Trophoblast cell (in vitro differentiated cells and primary cell): ENCODE results near the gene RNU1-3.
"Not testable (repeated sequence)": the region's sequence is repeated elsewhere in the genome, so short reads cannot be mapped to it uniquely, and the experiment has no call there.

ENCODE experiments used
- DNase-seq, 2 donors: peaks; one replicate each; pipeline ENCODE4 v3.0.0-alpha.2; 2016
- H2AFZ ChIP-seq: 2 replicates; pipeline ENCODE4 v1.6.1; 2013; ENCODE audit warnings: low read length, moderate library complexity, mild to moderate bottlenecking; ENCODE audit not compliant: insufficient read depth, poor library complexity
- H2AK5ac ChIP-seq: 2 replicates; pipeline ENCODE4 v1.6.1; 2013; ENCODE audit warnings: mild to moderate bottlenecking, low read length
- H2BK120ac ChIP-seq: 2 replicates; pipeline ENCODE4 v1.6.1; 2013; ENCODE audit warnings: low read length, mild to moderate bottlenecking, moderate library complexity; ENCODE audit not compliant: insufficient read depth, poor library complexity
- H2BK12ac ChIP-seq: 2 replicates; pipeline ENCODE4 v1.6.1; 2013; ENCODE audit warnings: mild to moderate bottlenecking, low read length, moderate library complexity
- H2BK5ac ChIP-seq: 2 replicates; pipeline ENCODE4 v1.6.1; 2013; ENCODE audit warnings: low read length, low read depth, moderate library complexity, mild to moderate bottlenecking; ENCODE audit not compliant: poor library complexity
- H3K14ac ChIP-seq: 2 replicates; pipeline ENCODE4 v1.6.1; 2013; ENCODE audit warnings: mild to moderate bottlenecking, low read length
- H3K18ac ChIP-seq: 2 replicates; pipeline ENCODE4 v1.6.1; 2013; ENCODE audit warnings: mild to moderate bottlenecking, low read length
- H3K23ac ChIP-seq: 2 replicates; pipeline ENCODE4 v1.6.1; 2013; ENCODE audit warnings: low read length
- H3K27ac ChIP-seq: 2 replicates; pipeline ENCODE4 v1.5.1; 2013; ENCODE audit warnings: low read depth, mild to moderate bottlenecking, inconsistent platforms, low read length, moderate library complexity
- H3K27me3 ChIP-seq: 2 replicates; pipeline ENCODE4 v1.6.1; 2013; ENCODE audit warnings: inconsistent platforms, mild to moderate bottlenecking, low read length, moderate library complexity; ENCODE audit not compliant: insufficient read depth
- H3K36me3 ChIP-seq, 2 experiments: 1 replicate in 1 of 2; 2 replicates in 1 of 2; pipeline ENCODE4 v1.6.1; 2013; ENCODE audit warnings: low read length in 2 of 2, mild to moderate bottlenecking in 2 of 2, moderate library complexity in 1 of 2; ENCODE audit not compliant: insufficient read depth in 2 of 2, control insufficient read depth in 1 of 2
- H3K4ac ChIP-seq: 2 replicates; pipeline ENCODE4 v1.6.1; 2013; ENCODE audit warnings: low read depth, mild to moderate bottlenecking, low read length, moderate library complexity
- H3K4me1 ChIP-seq, 2 experiments: 1 replicate in 1 of 2; 2 replicates in 1 of 2; pipeline ENCODE4 v1.6.1; 2013; ENCODE audit warnings: low read length in 2 of 2, mild to moderate bottlenecking in 2 of 2, moderate library complexity in 1 of 2; ENCODE audit not compliant: insufficient read depth in 2 of 2, control insufficient read depth in 1 of 2
- H3K4me2 ChIP-seq: 2 replicates; pipeline ENCODE4 v1.6.1; 2013; ENCODE audit warnings: inconsistent platforms, mild to moderate bottlenecking, low read length, moderate library complexity
- H3K4me3 ChIP-seq: 2 replicates; pipeline ENCODE4 v1.5.1; 2013; ENCODE audit warnings: mild to moderate bottlenecking, low read depth, low read length, inconsistent platforms
- H3K79me1 ChIP-seq: one replicate; pipeline ENCODE4 v1.6.1; 2013; ENCODE audit warnings: low read length
- H3K79me2 ChIP-seq: 2 replicates; pipeline ENCODE4 v1.6.1; 2013; ENCODE audit warnings: low read length, mild to moderate bottlenecking; ENCODE audit not compliant: control insufficient read depth, insufficient read depth, poor library complexity
- H3K9ac ChIP-seq: 2 replicates; pipeline ENCODE4 v1.6.1; 2013; ENCODE audit warnings: mild to moderate bottlenecking, low read length
- H3K9me3 ChIP-seq: 2 replicates; pipeline ENCODE4 v1.6.1; 2013; ENCODE audit warnings: low read depth, mild to moderate bottlenecking, control low read depth, inconsistent platforms, low read length; ENCODE audit not compliant: insufficient read depth
- H4K12ac ChIP-seq: 2 replicates; pipeline ENCODE4 v1.6.1; 2013; ENCODE audit warnings: low read depth, mild to moderate bottlenecking, low read length, moderate library complexity
- H4K8ac ChIP-seq: 2 replicates; pipeline ENCODE4 v1.6.1; 2013; ENCODE audit warnings: low read depth, mild to moderate bottlenecking, low read length, moderate library complexity
- H4K91ac ChIP-seq: one replicate; pipeline ENCODE4 v1.6.1; 2013; ENCODE audit warnings: low read depth, mild to moderate bottlenecking, low read length, moderate library complexity
- WGBS: extraction: QIAGEN DNeasy Blood & Tissue Kit; methylation state at CpG from one replicate; pipeline ENCODE4 v1.1.7; 2013; ENCODE audit warnings: missing lambda C conversion rate; ENCODE audit not compliant: insufficient read length, insufficient coverage; ENCODE audit errors: extremely low coverage; 5-methylcytosine and 5-hydroxymethylcytosine counted together

Gene RNU1-3

GRCh38 chr1:16649960-16650359, 16.8 kb downstream of the RNU1-3 start:
- H3K27ac ChIP-seq, H3K36me3 ChIP-seq, H2BK120ac ChIP-seq, H3K4me3 ChIP-seq, H3K18ac ChIP-seq, H3K4me2 ChIP-seq, H2AFZ ChIP-seq, H2BK5ac ChIP-seq, H4K91ac ChIP-seq, H3K4ac ChIP-seq, H4K8ac ChIP-seq, DNase-seq, H3K23ac ChIP-seq, H2BK12ac ChIP-seq, H3K79me2 ChIP-seq, H2AK5ac ChIP-seq, H3K27me3 ChIP-seq, H3K14ac ChIP-seq, H4K12ac ChIP-seq, H3K4me1 ChIP-seq, H3K9ac ChIP-seq, H3K9me3 ChIP-seq, H3K79me1 ChIP-seq: not testable (repeated sequence)
- no CpG with 5 or more reads among the region's 9 CpGs for WGBS

- H3K14ac ChIP-seq, H2AFZ ChIP-seq, H3K79me1 ChIP-seq, H3K9ac ChIP-seq, H4K91ac ChIP-seq, H3K36me3 ChIP-seq, H3K18ac ChIP-seq, H3K23ac ChIP-seq, H3K4me2 ChIP-seq, H2BK5ac ChIP-seq, H3K4me3 ChIP-seq, H3K4ac ChIP-seq, H2BK12ac ChIP-seq, H3K9me3 ChIP-seq, H4K12ac ChIP-seq, H3K79me2 ChIP-seq, H2BK120ac ChIP-seq, H3K27ac ChIP-seq, H3K4me1 ChIP-seq, H4K8ac ChIP-seq, H2AK5ac ChIP-seq, H3K27me3 ChIP-seq, DNase-seq: not testable (repeated sequence)
- no CpG with 5 or more reads among the region's 6 CpGs for whole genome bisulfite sequencing
Observed at GRCh38 chr1:16649390-16649789, 17.4 kb downstream of the RNU1-3 start.

GRCh38 chr1:16648756-16649155, 18.0 kb downstream of the RNU1-3 start:
- not testable (repeated sequence) for H3K27ac ChIP-seq, H3K79me2 ChIP-seq, H3K9me3 ChIP-seq, H3K4ac ChIP-seq, H3K9ac ChIP-seq, H3K14ac ChIP-seq, H4K12ac ChIP-seq, H2AK5ac ChIP-seq, H2BK12ac ChIP-seq, H2BK120ac ChIP-seq, H4K8ac ChIP-seq, H4K91ac ChIP-seq, DNase-seq, H3K27me3 ChIP-seq, H3K36me3 ChIP-seq, H3K79me1 ChIP-seq, H3K4me2 ChIP-seq, H3K23ac ChIP-seq, H2AFZ ChIP-seq, H3K18ac ChIP-seq, H2BK5ac ChIP-seq, H3K4me3 ChIP-seq
- no CpG with 5 or more reads among the region's 8 CpGs for WGBS
- H3K4me1 ChIP-seq: peaks cover 11 to 12% of the 10 kb centered on the region in 2 experiments

GRCh38 chr1:16648250-16648649, 18.5 kb downstream of the RNU1-3 start:
- H4K8ac ChIP-seq, H3K27ac ChIP-seq, H3K79me1 ChIP-seq, H3K79me2 ChIP-seq, H3K4ac ChIP-seq, DNase-seq, H2BK5ac ChIP-seq, H2AFZ ChIP-seq, H4K91ac ChIP-seq, H3K23ac ChIP-seq, H3K9me3 ChIP-seq, H3K18ac ChIP-seq, H2AK5ac ChIP-seq, H3K14ac ChIP-seq, H4K12ac ChIP-seq, H2BK120ac ChIP-seq, H2BK12ac ChIP-seq, H3K36me3 ChIP-seq, H3K4me3 ChIP-seq, H3K4me2 ChIP-seq, H3K27me3 ChIP-seq, H3K9ac ChIP-seq: not testable (repeated sequence)
- peaks cover 13 to 15% of the 10 kb centered on the region in 2 experiments for H3K4me1 ChIP-seq
- no CpG with 5 or more reads among the region's 32 CpGs for WGBS
